ENCODE data around the gene AQP12B. TPM values are rescaled to one million over a fixed set of nuclear protein-coding genes. Genes with fewer than 3 reads are reported as not detected.

Gene AQP12B
- total RNA-seq, 1 experiment from 2014 or later, result not detected

DNA sequence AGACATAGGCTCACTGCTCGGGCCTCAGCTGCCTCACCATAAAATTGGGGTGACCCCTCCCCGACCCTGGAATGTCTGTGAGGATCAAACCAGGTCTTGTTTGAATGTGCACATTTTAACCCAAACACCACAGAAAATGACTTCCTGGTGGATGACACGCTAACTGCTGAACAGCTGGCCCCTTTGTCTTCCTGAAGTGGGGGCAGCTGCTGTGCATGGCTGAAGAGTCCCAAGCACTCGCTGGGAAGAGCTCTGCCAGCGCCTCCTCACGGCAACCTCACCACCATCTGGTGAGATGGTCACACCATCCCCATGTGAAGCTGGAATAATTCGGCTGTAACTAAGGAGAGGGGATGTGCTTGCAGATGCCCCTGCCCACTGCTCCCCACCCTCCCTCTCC is 43.0 kb upstream of the AQP12B start:
- BruUV-seq (replicated peaks), result no TSS peak
- no peak overlapping the region for H2AFZ ChIP-seq (ENCODE audit: low read length)
- H3K36me3 ChIP-seq (ENCODE audit: low read depth, low read length), result no peaks in the 10 kb centered on the region
- H4K20me1 ChIP-seq (ENCODE audit: low read length), result no peaks in the 10 kb centered on the region
- intact Hi-C loops (cut with micrococcal nuclease), result no loop called here
- no peak overlapping the region for H3K4me3 ChIP-seq (ENCODE audit: low read length)
- ATAC-seq, result no peak
- ChIA-PET CTCF (no interaction called here), POLR2A (ENCODE audit: unreplicated experiment) (no interaction called here)
- no peaks in the 10 kb centered on the region for H3K79me2 ChIP-seq (ENCODE audit: low read length)
- peaks cover 3% of the 10 kb centered on the region; the same call in 1 of the 2 replicates for H3K27me3 ChIP-seq (ENCODE audit: low read length)
- no peak for DNase-seq
- H3K4me2 ChIP-seq (ENCODE audit: low read length), result no peak overlapping the region
- TF ChIP-seq, protein P1, sequence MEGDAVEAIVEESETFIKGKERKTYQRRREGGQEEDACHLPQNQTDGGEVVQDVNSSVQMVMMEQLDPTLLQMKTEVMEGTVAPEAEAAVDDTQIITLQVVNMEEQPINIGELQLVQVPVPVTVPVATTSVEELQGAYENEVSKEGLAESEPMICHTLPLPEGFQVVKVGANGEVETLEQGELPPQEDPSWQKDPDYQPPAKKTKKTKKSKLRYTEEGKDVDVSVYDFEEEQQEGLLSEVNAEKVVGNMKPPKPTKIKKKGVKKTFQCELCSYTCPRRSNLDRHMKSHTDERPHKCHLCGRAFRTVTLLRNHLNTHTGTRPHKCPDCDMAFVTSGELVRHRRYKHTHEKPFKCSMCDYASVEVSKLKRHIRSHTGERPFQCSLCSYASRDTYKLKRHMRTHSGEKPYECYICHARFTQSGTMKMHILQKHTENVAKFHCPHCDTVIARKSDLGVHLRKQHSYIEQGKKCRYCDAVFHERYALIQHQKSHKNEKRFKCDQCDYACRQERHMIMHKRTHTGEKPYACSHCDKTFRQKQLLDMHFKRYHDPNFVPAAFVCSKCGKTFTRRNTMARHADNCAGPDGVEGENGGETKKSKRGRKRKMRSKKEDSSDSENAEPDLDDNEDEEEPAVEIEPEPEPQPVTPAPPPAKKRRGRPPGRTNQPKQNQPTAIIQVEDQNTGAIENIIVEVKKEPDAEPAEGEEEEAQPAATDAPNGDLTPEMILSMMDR (conservative IDR thresholded peaks at IDR 0.05; ENCODE audit: low read depth, low read length), result no peak
- TF ChIP-seq EZH2 (IDR thresholded peaks at IDR 0.05; ENCODE audit: low read length, unreplicated experiment), result no peak
- no peak for TF ChIP-seq EZH2phosphoT487 (IDR thresholded peaks at IDR 0.05; ENCODE audit: borderline replicate concordance, low read length)
- no peak overlapping the region for H3K27ac ChIP-seq (ENCODE audit: low read length)
- no peaks in the 10 kb centered on the region for H3K4me1 ChIP-seq (ENCODE audit: insufficient read depth, low read length)
- no peak overlapping the region for H3K9ac ChIP-seq (ENCODE audit: low read length)
- no peaks in the 10 kb centered on the region for H3F3A ChIP-seq (ENCODE audit: low read length, unreplicated experiment)
- no peaks in the 10 kb centered on the region for H3K9me2 ChIP-seq (replicated peaks; ENCODE audit: low read length)
- H3K9me3 ChIP-seq (ENCODE audit: low read length), result no peaks in the 10 kb centered on the region

DNA sequence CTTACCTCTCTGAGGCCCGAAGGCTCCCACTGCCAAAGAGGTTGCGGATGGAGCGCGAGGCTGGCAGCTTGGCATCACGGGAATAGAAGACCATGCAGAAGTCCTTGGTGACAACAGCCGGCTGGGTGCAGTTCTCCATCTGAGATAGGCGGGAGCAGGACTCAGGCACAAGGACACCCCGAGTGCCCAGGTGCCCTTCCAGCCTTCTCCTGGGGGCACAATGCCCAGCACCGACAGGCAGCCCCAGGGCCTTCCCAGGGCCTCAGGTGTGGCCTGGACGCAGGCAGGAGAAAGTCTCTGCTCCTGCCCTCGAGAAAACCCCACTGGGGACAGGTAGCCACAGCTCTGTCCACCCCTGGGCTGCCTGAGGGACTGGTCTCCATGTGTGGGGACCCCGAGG is 42.6 kb upstream of the AQP12B start:
- no peak for TF ChIP-seq EZH2 (IDR thresholded peaks at IDR 0.05; ENCODE audit: low read length, unreplicated experiment)
- TF ChIP-seq, protein P1 (conservative IDR thresholded peaks at IDR 0.05; ENCODE audit: low read depth, low read length), result no peak
- no peak for TF ChIP-seq EZH2phosphoT487 (IDR thresholded peaks at IDR 0.05; ENCODE audit: borderline replicate concordance, low read length)
- no peak overlapping the region for H3K27ac ChIP-seq (ENCODE audit: low read length)
- H3K4me1 ChIP-seq (ENCODE audit: insufficient read depth, low read length), result no peaks in the 10 kb centered on the region
- no peak for DNase-seq
- no peak overlapping the region for H2AFZ ChIP-seq (ENCODE audit: low read length)
- no peak overlapping the region for H3K9ac ChIP-seq (ENCODE audit: low read length)
- POLR2A ChIA-PET (ENCODE audit: unreplicated experiment), result no interaction called here
- H3K4me2 ChIP-seq (ENCODE audit: low read length), result no peak overlapping the region
- no peaks in the 10 kb centered on the region for H3K9me2 ChIP-seq (replicated peaks; ENCODE audit: low read length)
- no peaks in the 10 kb centered on the region for H3K79me2 ChIP-seq (ENCODE audit: low read length)
- no peaks in the 10 kb centered on the region for H3K9me3 ChIP-seq (ENCODE audit: low read length)
- H4K20me1 ChIP-seq (ENCODE audit: low read length), result no peaks in the 10 kb centered on the region
- intact Hi-C loops (cut with micrococcal nuclease), result no loop called here
- no peak overlapping the region for H3K4me3 ChIP-seq (ENCODE audit: low read length)
- H3F3A ChIP-seq (ENCODE audit: low read length, unreplicated experiment), result no peaks in the 10 kb centered on the region
- CTCF ChIA-PET, result no interaction called here
- H3K36me3 ChIP-seq (ENCODE audit: low read depth, low read length), result no peaks in the 10 kb centered on the region
- no peak for ATAC-seq
- BruUV-seq (replicated peaks), result no TSS peak
- H3K27me3 ChIP-seq (ENCODE audit: low read length), result peaks cover 7% of the 10 kb centered on the region; the same call in 1 of the 2 replicates

DNA sequence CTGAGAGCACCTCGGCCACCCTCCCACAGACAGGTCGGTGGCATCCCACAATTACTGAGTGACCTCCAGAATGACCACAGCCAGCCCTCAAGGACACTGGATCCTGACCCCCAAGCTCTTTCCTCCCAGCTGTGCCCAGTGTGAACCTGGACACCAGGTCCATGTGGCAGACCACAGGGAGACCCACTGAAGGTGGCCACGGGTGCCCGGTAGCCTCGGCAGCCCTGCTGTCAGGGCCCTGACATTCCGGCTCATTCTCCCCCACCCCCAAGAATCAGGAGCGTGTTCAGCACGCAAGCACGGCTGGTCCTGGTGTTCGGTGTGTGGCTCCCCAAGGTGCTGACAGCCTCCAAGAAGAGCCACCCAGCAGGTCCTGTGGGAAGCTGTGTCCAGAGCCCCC is 41.7 kb upstream of the AQP12B start:
- Histone ChIP-seq H3K4me1 (ENCODE audit: insufficient read depth, low read length) (no peaks in the 10 kb centered on the region), H3K79me2 (ENCODE audit: low read length) (no peaks in the 10 kb centered on the region), H3K9ac (ENCODE audit: low read length) (no peak overlapping the region), H3F3A (ENCODE audit: low read length, unreplicated experiment) (no peaks in the 10 kb centered on the region), H3K9me2 (replicated peaks; ENCODE audit: low read length) (no peaks in the 10 kb centered on the region), H2AFZ (ENCODE audit: low read length) (no peak overlapping the region), H3K36me3 (ENCODE audit: low read depth, low read length) (no peaks in the 10 kb centered on the region), H4K20me1 (ENCODE audit: low read length) (no peaks in the 10 kb centered on the region), H3K4me3 (ENCODE audit: low read length) (no peak overlapping the region), H3K4me2 (ENCODE audit: low read length) (no peak overlapping the region), H3K27ac (ENCODE audit: low read length) (no peak overlapping the region), H3K27me3 (ENCODE audit: low read length) (peaks cover 11% of the 10 kb centered on the region), H3K9me3 (ENCODE audit: low read length) (no peaks in the 10 kb centered on the region)
- CTCF ChIA-PET, result no interaction called here
- DNase-seq (no peak), ATAC-seq (no peak)
- no TSS peak for BruUV-seq (replicated peaks)
- TF ChIP-seq, protein P1 (conservative IDR thresholded peaks at IDR 0.05; ENCODE audit: low read depth, low read length), result no peak
- TF ChIP-seq EZH2 (IDR thresholded peaks at IDR 0.05; ENCODE audit: low read length, unreplicated experiment), result no peak
- TF ChIP-seq EZH2phosphoT487 (IDR thresholded peaks at IDR 0.05; ENCODE audit: borderline replicate concordance, low read length), result no peak
- intact Hi-C loops (cut with micrococcal nuclease), result no loop called here
- POLR2A ChIA-PET (ENCODE audit: unreplicated experiment), result no interaction called here
